GM12892 (cell line): Measurements from ENCODE around the gene LDLRAD4.

Experiments used
- DNase-seq: peaks from one replicate; pipeline ENCODE4 v3.0.0; 2011; ENCODE audit not compliant: insufficient read length
- FAIRE-seq: peaks from 2 replicates; lab custom pipeline; 2011; peaks lifted over from hg19 to GRCh38; lab: Jason Lieb, UNC
- POLR2A ChIP-seq: IDR thresholded peaks from 2 replicates; pipeline ENCODE4 v1.6.1; 2011; ENCODE audit warnings: low read depth, low read length, control low read depth
- POLR2AphosphoS5 ChIP-seq: IDR thresholded peaks from 2 replicates; pipeline ENCODE4 v1.6.1; 2011; ENCODE audit warnings: low read depth, low read length, control low read depth
- TAF1 ChIP-seq: IDR thresholded peaks from 2 replicates; pipeline ENCODE4 v1.6.1; 2011; ENCODE audit warnings: low read depth, mild to moderate bottlenecking, control low read depth, low read length, borderline replicate concordance

Gene LDLRAD4

DNA sequence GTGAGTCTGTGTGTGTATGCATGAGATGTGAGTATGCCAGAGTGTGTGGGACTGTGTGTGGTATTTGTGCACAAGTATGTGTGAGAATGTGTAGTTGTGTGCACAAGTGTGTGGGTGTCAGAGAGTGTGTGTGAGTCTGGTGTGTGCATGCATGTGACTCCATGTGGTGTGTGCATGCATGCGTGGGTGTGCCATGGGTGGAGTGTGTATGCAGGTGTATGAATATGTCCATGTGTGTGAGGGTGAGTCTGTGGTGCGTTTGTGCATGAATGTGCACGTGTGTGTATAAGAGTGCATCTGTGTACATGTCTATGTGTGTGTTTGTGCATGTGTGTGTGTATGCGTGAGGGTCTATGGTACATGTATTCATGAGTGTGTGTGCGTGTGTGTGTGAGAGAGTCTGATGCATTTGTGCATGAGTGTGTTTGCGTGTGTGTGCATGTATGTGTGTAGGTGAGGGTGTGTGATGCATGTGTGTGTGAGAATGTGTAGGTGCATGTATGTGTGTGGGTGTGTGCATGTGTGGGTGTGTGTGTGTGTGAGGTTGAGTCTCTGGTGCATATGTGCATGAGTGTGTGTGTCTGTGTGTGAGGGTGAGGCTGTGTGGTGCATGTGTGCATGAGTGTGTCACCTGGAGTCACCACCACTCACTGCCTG is 226.8 kb downstream of the LDLRAD4 start:
- TF ChIP-seq POLR2A (no peak), TAF1 (no peak), POLR2AphosphoS5 (no peak)
- FAIRE-seq (no peak), DNase-seq (no peak)

DNA sequence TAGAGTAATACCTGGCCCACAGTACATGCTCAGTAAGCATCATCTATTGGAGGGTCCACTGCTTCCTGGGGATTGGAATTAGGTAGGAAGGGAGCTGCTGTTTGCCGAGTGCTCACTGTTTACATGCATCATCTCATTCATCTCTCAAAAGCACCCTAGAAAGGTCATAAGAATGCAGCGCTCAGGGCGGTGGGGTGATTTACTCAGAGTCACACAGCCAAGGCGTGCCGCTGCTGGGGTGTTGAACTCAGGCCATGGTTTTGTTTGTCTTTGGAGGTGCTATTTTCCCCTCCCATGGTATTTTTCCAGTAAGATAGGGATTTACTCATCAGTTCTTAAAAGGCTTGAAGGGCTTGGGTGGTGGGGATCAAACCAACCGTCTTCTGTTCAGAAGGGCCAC is 227.5 kb downstream of the LDLRAD4 start:
- FAIRE-seq: no peak

DNA sequence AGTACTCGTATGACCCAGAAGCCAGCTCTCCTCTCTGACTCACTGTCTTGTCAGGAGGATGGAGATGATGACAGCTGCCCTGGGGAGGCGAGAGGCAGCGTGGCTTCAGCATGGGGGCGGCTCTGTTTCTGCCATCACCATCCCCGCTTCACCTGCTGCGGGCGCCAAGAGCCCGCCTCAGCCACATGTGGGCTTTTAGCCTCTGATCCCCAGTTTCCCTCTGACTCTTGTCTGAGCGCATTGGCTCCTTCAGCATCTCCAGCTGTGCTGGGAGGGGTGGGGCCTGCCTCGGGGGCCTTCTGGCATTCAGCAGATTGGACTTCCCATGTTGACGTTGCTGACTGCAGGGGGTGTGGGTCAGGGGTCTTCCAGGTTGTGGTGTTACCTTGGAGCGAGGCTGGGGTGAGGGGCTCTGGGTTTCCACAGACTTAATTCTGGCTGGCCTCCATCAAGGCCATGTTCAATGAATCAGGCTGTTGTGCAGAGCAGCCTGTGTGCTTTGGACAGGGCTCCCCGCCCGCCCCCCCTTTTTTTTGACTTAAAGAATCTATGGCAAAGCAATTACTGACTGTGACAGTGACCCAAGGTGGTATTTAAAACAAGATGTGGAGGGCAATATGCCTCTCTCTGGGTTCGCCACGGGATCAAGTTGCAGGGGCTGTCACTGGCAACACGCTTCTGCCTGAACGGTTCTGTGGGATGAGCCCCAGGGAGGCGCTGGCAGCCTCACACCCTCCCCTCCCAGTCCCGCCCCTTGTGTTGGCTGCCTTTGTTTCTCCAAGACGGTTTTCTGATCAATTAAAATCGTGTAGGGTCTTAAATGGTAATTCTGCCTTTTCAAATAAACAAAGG is 228.3 kb downstream of the LDLRAD4 start:
- TF ChIP-seq POLR2AphosphoS5: no peak
- no peak for TF ChIP-seq TAF1
- no peak for TF ChIP-seq POLR2A
- DNase-seq: no peak
- FAIRE-seq: no peak

More for the DNA sequence above, 227.5 kb downstream of the LDLRAD4 start:
- no peak for TF ChIP-seq POLR2AphosphoS5
- TF ChIP-seq POLR2A: no peak
- TF ChIP-seq TAF1: no peak
- DNase-seq: no peak

DNA sequence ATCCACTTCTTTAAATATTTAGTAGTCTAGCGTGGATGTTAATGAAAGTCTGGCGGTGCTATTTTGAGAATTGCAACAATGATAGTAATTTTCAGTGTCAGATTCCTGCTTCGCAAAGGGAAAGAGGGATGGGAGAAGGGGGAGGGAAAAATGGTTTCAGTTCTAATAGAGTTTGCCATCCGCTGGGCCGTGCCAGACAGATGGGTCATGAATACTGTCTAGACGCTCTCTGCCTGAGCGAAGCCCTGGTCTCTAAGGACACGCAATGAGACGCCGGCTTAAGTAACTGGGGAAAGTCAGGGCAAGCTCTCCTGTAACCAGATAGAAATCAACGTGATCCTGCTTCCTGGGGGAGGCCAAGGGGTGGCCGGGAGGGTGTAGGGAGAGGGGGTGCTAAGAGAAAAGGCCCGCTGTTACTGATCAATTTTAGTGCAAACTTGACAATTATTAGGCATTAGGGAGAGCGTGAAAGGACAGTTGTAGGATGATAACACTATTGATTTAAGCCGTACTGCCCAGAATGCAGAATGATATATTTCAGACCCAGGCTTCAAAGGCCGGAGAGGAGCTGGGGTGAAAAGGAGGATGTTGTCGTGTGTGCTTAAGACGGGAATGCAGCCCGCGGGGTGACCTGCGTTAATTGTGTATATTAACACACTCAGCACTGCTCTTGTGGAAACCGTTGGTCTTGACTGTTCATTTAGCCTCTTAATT is 229.2 kb downstream of the LDLRAD4 start:
- TF ChIP-seq TAF1 (no peak), POLR2A (no peak), POLR2AphosphoS5 (no peak)
- DNase-seq (no peak), FAIRE-seq (no peak)

DNA sequence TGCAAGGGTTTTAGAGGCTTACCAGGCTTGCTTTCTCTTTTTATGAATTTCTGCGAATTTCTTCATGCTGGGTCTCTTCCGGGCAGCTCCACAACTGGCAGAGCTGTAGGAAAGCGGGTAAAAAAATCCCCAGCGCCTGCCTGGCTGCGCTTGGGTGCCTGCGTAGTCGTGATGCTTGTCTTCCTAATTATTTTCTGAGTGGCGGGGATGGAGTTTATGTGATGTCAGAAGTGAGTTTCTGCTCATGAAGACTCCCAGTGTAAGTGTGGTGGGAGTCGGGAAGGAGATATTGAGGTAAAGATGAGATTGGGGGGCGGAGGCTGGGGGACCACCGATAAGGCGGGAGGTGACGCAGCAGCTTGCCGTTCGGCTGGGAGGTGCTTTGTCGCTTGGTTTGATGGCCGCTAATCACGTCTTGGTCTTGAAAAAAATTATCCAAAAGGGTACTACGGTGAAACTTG is 229.8 kb downstream of the LDLRAD4 start:
- FAIRE-seq (no peak), DNase-seq (no peak)
- no peak for TF ChIP-seq POLR2A
- TF ChIP-seq TAF1: no peak
- no peak for TF ChIP-seq POLR2AphosphoS5

DNA sequence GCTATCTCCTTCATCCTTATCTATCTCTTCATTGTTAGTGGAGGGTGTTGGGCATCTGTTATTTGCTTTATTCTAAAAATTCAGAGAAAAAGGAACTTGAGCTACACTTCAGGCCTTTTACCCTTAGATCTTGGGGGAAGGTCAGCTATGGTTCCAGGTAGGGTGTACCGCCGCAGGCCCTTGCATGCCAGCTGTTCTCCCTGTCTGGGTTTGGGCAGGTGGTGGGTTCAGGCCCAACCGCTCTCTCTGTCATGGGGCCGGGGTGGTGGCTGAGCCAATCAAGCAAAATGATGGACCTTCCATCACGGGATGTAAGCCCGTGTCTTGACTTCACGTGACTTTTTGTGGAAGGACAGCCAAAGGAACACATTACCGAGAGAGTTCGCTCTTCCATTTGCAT is 231.1 kb downstream of the LDLRAD4 start:
- no peak for DNase-seq
- no peak for TF ChIP-seq TAF1
- no peak for TF ChIP-seq POLR2A
- TF ChIP-seq POLR2AphosphoS5: no peak
- no peak for FAIRE-seq

DNA sequence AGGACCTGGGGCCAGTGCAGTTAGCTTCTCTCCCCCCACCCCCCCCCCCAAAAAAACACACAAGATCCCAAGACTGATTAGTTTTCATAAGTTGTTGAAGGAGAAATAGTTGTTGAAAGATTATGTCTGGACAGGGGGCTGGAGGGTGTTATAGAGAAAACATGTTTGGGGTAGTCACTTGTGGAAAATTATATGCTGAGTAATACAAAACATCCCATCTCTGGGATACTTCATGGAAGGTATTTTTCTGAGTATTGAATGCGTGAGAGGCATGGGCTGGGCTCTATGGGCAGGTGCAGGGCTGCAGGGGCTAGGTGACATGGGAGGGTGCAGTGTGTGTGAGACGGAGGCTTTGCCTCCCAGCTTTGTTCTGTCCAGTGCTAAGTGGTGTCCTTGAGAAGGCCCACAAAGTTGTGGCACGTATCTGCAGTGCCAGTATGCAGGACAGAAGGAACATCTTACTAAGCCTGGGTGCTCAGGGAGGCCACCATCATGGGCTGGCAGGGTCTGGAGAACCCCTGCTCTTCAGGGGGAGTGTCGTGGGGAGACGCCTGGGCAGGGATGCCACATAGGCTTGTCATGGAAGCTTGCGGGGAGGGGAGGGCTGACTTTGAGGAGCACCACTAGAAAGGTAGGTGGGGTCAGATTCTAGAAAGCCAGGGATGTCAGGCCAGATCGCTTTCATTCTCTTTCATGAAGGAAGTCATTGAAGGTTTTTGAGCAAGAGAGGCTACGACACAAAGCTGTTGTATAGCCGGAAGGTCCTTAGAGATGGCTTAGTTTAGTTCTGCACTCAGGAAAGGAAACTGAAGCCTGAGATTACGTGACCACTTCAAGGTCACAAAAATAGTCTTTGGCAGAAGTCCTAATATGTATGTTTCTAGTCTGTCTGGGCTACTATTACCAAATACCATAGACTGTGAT is 232.0 kb downstream of the LDLRAD4 start:
- DNase-seq (no peak), FAIRE-seq (peak; percentile 82)
- TF ChIP-seq POLR2AphosphoS5: no peak

DNA sequence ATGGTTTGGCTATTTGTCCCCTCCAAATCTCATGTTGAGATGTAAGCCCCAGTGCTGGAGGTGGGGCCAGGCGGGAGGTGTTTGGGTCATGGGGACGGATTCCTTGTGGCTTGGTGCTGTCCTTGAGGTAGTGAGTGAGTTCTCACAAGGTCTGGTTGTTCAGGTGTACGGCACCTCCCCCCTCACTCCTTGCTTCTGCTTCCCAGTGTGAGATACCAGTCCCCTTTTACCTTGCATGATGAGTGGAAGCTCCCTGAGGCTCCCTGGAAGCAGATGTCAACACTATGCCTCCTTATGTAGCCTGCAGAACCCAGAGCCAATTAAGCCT is 232.6 kb downstream of the LDLRAD4 start:
- DNase-seq (no peak), FAIRE-seq (no peak)
- TF ChIP-seq TAF1 (no peak), POLR2AphosphoS5 (no peak)

DNA sequence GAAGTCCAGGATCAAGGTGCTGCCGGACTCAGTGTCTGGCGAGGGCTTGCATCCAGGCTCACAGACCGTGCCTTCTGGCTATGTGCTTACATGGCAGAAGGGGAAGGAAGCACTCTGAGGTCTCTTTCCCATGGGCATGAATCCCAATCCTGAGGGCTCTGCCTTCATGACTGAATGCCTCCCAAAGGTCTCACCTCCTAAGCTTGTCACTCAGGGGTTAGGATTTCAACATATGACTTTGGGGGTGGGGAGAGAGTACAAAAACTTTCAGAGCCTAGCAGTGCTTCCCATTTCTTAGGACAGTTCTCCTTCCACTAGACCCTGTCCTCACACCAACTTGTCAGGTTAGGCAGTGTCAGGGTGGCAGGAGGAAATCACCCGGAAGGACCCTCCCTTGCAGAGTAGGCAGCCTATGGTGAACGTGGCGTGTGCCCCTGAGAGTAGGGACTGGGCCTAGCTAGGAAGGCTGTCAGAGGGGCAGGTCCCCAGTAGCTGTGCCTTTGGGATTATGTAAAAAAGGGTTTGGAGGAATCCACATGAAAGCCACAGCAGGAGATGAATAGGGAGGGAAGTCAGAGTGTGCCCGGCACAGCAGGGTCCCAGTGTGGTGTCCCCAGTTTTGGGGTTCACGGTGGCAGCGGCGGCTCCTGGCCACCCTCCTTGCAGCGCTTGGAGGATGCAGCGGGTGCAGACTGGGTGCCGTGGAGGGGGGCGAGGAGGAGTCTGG is 233.3 kb downstream of the LDLRAD4 start:
- FAIRE-seq (no peak), DNase-seq (no peak)
- TF ChIP-seq TAF1 (no peak), POLR2A (no peak), POLR2AphosphoS5 (no peak)

DNA sequence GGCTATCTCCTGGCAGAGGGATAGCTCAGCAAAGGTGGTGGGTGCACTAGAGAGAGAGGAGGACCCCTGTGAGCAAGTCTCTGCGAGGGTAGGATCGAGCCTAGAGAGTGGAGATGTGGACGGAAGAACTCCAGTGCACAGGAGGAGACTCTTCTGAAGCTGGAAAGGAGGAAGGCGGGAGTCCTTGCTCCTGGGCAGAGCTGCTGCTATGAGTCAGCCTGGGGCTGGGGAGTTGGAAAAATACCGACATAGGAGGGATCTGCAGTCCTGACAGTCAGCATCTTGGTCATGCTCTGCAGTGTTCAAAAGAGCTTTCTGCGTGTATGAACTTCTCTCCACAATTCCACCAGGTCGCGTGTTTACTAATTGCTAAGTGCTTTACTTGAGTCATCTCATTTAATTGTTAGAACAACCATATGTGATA is 233.8 kb downstream of the LDLRAD4 start:
- DNase-seq: no peak
- no peak for TF ChIP-seq POLR2AphosphoS5
- TF ChIP-seq TAF1: no peak
- no peak for TF ChIP-seq POLR2A
- no peak for FAIRE-seq

DNA sequence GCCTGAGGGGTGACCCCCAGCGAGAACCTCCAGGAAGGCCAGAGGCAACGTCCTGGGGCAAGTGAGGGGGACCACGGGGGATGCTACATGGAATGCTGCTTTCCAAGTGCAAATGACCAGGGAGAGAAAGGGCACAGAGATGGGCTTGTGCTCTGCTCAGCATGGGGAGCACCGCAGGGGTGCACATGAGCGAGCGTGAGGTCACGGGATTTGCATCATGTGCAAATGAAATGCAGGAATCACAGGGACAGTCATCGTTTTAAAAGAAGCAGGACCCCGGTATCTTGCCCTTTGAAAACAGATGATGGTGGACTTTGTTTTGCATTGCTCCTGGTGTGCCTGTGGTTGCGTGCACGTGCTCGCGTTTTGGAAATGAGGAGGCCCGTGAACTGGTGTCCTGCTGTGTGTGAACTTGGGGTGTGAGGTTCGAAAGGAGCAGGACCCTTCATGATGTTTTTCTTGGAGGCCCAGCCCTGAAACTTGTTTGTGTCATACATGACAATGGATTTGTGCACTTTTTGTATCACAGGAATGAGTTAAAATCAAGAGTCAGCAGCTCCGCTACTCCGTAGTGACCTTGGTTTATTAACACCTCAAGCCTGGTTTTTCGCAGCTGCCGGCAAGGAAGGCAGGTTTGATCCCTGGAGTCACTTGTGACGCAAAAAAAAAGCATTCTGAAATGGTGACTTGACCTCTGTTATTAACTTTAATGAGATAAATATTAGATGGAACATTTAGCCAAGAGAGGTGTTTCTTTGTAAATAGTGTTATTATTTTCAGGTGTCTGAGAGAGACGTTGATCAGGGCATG is 234.5 kb downstream of the LDLRAD4 start:
- TF ChIP-seq POLR2A (no peak), TAF1 (no peak), POLR2AphosphoS5 (no peak)
- DNase-seq (no peak), FAIRE-seq (no peak)
